TTC549 (cell line): ENCODE results near the gene OPHN1.

Experiments
- FAIRE-seq: peaks from 2 replicates; lab custom pipeline; 2012; peaks lifted over from hg19 to GRCh38; lab: Jason Lieb, UNC

The OPHN1 gene

GRCh38 chrX:68249903-68250302, 183.4 kb downstream of the OPHN1 start:
- no peak for FAIRE-seq

- FAIRE-seq: no peak
These were observed 183.9 kb downstream of the OPHN1 start for GRCh38 chrX:68249401-68249831.

GRCh38 chrX:68238568-68238967, 194.7 kb downstream of the OPHN1 start:
- FAIRE-seq: no peak

- no peak for FAIRE-seq
These were observed 199.0 kb downstream of the OPHN1 start for GRCh38 chrX:68234171-68234910.

- no peak for FAIRE-seq
These were observed 201.1 kb downstream of the OPHN1 start for GRCh38 chrX:68232206-68232605.

GRCh38 chrX:68209008-68209407, 224.3 kb downstream of the OPHN1 start:
- no peak for FAIRE-seq

GRCh38 chrX:68204521-68205038, 228.7 kb downstream of the OPHN1 start:
- FAIRE-seq: no peak

- no peak for FAIRE-seq
These were observed 229.6 kb downstream of the OPHN1 start for GRCh38 chrX:68203646-68204045.

GRCh38 chrX:68203211-68203610, 230.1 kb downstream of the OPHN1 start:
- FAIRE-seq: no peak

- FAIRE-seq: no peak
These were observed 234.0 kb downstream of the OPHN1 start for GRCh38 chrX:68199062-68199848.

- FAIRE-seq: no peak
These were observed 236.1 kb downstream of the OPHN1 start for GRCh38 chrX:68196939-68197791.

GRCh38 chrX:68195561-68195960, 237.7 kb downstream of the OPHN1 start:
- no peak for FAIRE-seq

- FAIRE-seq: no peak
These were observed 239.5 kb downstream of the OPHN1 start for GRCh38 chrX:68193786-68194185.

- FAIRE-seq: no peak
These were observed 240.1 kb downstream of the OPHN1 start for GRCh38 chrX:68193234-68193633.

GRCh38 chrX:68190799-68191198, 242.5 kb downstream of the OPHN1 start:
- FAIRE-seq: no peak

GRCh38 chrX:68186552-68187262, 246.6 kb downstream of the OPHN1 start:
- no peak for FAIRE-seq

- FAIRE-seq: no peak
These were observed 248.1 kb downstream of the OPHN1 start for GRCh38 chrX:68185161-68185560.

- no peak for FAIRE-seq
These were observed 249.6 kb downstream of the OPHN1 start for GRCh38 chrX:68183612-68184214.

GRCh38 chrX:68180579-68180978, 252.7 kb downstream of the OPHN1 start:
- FAIRE-seq: no peak

- FAIRE-seq: no peak
These were observed 253.9 kb downstream of the OPHN1 start for GRCh38 chrX:68179355-68179754.

GRCh38 chrX:68177542-68177941, 255.8 kb downstream of the OPHN1 start:
- FAIRE-seq: no peak
